ENCODE results near the gene ACTL9. TPM values are rescaled to one million over a fixed set of nuclear protein-coding genes. Genes with fewer than 3 reads are reported as not detected.

Gene ACTL9
- total RNA-seq, 2 donors from 2014 or later: not detected

DNA sequence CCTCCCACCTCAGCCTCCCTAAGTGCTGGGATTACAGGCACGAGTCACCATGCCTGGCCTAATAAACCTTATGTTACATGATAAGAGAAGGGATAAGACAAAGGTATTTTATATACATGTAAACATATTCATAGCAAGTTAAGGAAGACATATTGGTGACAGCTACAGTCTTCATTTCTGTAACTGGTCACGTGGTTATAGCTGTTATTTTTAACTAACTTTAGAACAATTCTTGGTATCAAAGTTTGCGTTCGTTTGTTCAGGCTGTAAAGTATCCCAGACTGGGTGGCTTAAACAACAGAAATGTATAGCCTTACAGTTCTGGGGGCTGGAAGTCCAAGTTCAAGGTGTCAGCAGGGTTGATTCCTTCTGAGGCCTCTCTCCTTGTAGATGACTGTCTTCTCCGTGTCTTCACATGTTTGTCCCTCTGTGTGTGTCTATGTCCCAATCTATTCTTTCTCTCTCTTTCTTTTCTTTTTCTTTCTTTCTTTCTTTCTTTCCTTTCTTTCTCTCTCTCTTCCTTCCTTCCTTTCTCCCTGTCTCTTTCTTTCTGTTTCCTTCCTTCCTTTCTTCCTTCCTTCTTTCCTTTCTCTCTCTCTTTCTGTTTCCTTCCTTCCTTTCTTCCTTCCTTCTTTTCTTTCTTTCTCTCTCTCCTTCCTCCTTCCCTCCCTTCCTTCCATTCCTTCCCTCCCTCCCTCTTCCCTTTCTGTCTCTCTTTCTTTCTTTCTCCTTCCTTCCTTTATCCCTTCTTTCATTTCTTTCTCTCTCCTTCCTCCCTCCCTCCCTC, 7.6 kb downstream of the ACTL9 start:
- no peaks in the 10 kb centered on the region for H3K4me1 ChIP-seq
- H3K36me3 ChIP-seq: no peaks in the 10 kb centered on the region
- H3K4me3 ChIP-seq: no peak overlapping the region
- TF ChIP-seq, protein P1, sequence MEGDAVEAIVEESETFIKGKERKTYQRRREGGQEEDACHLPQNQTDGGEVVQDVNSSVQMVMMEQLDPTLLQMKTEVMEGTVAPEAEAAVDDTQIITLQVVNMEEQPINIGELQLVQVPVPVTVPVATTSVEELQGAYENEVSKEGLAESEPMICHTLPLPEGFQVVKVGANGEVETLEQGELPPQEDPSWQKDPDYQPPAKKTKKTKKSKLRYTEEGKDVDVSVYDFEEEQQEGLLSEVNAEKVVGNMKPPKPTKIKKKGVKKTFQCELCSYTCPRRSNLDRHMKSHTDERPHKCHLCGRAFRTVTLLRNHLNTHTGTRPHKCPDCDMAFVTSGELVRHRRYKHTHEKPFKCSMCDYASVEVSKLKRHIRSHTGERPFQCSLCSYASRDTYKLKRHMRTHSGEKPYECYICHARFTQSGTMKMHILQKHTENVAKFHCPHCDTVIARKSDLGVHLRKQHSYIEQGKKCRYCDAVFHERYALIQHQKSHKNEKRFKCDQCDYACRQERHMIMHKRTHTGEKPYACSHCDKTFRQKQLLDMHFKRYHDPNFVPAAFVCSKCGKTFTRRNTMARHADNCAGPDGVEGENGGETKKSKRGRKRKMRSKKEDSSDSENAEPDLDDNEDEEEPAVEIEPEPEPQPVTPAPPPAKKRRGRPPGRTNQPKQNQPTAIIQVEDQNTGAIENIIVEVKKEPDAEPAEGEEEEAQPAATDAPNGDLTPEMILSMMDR (IDR thresholded peaks at IDR 0.05): no peak
- no peak for DNase-seq (ENCODE audit: low spot score)
- no peaks in the 10 kb centered on the region for H3K27me3 ChIP-seq
- H3K27ac ChIP-seq: no peak overlapping the region
- H3K9me3 ChIP-seq: no peaks in the 10 kb centered on the region

DNA sequence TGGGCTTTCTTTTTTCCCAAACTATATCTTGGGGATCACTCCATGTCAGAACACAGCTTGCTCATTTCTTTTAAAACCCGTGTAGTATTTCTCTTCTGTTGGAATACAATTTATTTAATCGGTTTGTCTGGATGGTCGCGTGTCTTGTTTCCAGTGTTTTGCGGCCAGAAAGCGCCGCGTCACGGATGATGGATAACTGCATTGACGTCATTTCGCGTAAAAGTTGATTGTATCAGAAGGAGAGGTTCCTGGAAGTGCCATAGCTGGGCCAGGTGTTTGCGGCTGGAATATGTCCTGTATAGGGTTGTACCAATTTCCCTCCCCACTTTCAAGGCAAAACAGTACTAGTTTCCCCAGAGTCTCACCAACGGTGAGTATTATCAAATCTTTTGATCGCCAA, 9.7 kb downstream of the ACTL9 start:
- no peak overlapping the region for H3K27ac ChIP-seq
- no peaks in the 10 kb centered on the region for H3K27me3 ChIP-seq

DNA sequence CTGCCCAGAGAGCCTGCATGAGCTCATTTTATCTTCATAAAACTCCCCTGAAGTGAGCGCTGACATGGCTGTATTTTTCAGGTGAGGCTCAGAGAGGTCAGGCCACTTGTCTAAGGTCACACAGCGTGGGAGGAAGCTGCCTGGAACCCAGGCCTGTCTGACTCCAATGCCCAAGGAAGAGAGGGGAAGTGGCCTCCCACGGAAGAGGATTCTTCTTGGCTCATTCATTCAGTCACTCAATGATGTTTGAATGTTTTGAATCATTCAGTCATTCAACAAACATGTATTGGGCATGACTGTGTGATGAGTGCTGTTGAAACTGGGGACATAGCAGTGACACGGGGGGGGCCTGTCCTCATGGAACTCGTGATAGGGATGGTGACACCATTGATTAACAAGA, 12.0 kb downstream of the ACTL9 start:
- TF ChIP-seq, protein P1 (IDR thresholded peaks at IDR 0.05): no peak
- no peak for DNase-seq (ENCODE audit: low spot score)
- Histone ChIP-seq H3K27me3 (no peaks in the 10 kb centered on the region), H3K9me3 (no peaks in the 10 kb centered on the region), H3K4me1 (no peaks in the 10 kb centered on the region), H3K4me3 (no peak overlapping the region), H3K27ac (no peak overlapping the region), H3K36me3 (no peaks in the 10 kb centered on the region)

More for the DNA sequence above, 9.7 kb downstream of the ACTL9 start:
- no peak for DNase-seq (ENCODE audit: low spot score)
- TF ChIP-seq, protein P1 (IDR thresholded peaks at IDR 0.05): no peak
- H3K36me3 ChIP-seq: no peaks in the 10 kb centered on the region
- H3K4me1 ChIP-seq: no peaks in the 10 kb centered on the region
- no peaks in the 10 kb centered on the region for H3K9me3 ChIP-seq
- H3K4me3 ChIP-seq: no peak overlapping the region

DNA sequence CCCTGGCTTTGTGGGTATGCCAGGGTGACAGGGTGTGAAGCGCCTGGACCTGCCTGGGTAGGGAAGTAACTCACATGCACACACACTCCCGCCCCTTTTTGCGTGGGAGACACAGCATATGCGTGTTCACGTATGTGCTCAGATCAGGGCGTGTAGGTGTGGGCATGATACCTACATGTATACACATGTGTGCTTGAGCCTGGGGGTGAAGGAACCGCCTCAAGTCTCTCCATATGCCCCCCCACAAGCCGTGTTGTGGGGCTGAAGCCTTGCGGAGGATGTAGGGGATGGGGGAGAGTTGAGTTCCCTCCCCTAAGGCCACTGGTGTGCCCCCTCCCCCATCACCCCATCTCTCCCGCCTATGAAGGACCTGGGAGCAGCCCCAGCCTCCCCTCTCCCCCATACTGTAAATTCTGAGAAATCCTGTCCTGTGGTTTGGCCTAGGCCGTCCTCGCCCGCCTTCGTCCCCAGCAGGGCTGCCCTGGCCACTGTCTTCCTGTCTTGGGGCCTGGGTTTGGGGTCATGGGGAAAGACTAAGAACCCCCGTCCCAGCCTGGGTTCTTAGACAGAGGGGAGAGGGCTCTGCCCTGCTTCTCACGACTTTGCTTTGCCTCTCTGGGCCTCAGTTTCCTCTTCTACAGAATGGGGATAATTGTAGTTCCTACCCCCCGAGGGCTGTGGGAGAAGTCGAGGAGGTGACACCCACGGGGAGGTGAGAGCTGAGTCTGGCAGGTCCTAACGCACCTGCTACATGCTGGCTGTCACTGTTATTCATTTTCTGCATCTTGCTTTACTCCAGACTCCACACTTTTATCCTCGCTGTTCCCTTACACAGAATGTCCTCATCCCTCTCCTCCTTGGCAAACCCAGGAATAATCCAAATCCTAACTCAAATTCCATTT, 14.3 kb downstream of the ACTL9 start:
- Histone ChIP-seq H3K36me3 (no peaks in the 10 kb centered on the region), H3K27me3 (no peaks in the 10 kb centered on the region)

DNA sequence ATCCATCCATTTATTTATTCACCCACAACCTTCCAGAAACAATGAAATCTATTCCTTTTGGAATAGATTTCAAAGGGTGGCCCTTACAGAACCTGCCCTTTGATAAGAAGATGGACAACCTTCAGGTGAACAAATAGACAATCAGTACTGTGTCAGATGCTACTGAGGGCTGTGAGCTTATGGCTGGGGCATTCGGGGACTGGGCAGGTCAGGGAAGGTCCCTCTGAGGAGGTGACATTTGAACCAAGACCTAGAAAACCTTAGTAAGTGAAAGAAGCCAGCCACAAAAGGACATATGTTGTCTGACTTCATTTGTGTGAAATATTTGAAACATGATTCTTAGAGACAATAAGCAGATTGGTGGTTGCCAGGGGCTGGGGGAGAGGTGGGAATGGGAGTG, 15.7 kb downstream of the ACTL9 start:
- no peak for DNase-seq (ENCODE audit: low spot score)
- H3K4me3 ChIP-seq: no peak overlapping the region
- H3K27me3 ChIP-seq: no peaks in the 10 kb centered on the region
- no peak overlapping the region for H3K27ac ChIP-seq
- no peaks in the 10 kb centered on the region for H3K4me1 ChIP-seq
- peaks cover 0 to 7% of the 10 kb centered on the region in 2 donors for H3K9me3 ChIP-seq
- TF ChIP-seq, protein P1 (IDR thresholded peaks at IDR 0.05): no peak
- no peaks in the 10 kb centered on the region for H3K36me3 ChIP-seq

More for the DNA sequence above, 14.3 kb downstream of the ACTL9 start:
- peaks cover 0 to 7% of the 10 kb centered on the region in 2 donors for H3K9me3 ChIP-seq
- H3K27ac ChIP-seq: no peak overlapping the region
- DNase-seq (ENCODE audit: low spot score): no peak
- TF ChIP-seq, protein P1 (IDR thresholded peaks at IDR 0.05): no peak
- no peaks in the 10 kb centered on the region for H3K4me1 ChIP-seq
- no peak overlapping the region for H3K4me3 ChIP-seq

All from right atrium auricular region (tissue), 2 donors.